SK-N-SH (cell line): ENCODE results near the gene OSCAR. TPM values are rescaled to one million over a fixed set of nuclear protein-coding genes. Genes with fewer than 3 reads are reported as not detected.

Source experiments
- CTCF ChIA-PET: fragments of 300-600, 350-600 bp; formaldehyde crosslinking; extraction: SDS; loops from one replicate; lab custom pipeline; 2021; lab: Yijun Ruan, JAX
- POLR2A ChIA-PET: fragments of 350-600 bp; sonication (Branson Sonifier 250); formaldehyde crosslinking; extraction: SDS; loops from one replicate; lab custom pipeline; 2020; ENCODE audit warnings: antibody characterized with exemption, inconsistent platforms; lab: Yijun Ruan, JAX
- DNase-seq: peaks from one replicate; pipeline ENCODE4 v3.0.0; 2012
- H2AFZ ChIP-seq: fragments of 200-600 bp; sonication (generic); 2 replicates; pipeline ENCODE4 v1.8.1; 2016; ENCODE audit warnings: antibody characterized with exemption, mild to moderate bottlenecking, low read depth
- H3F3A ChIP-seq: fragments of 200-600 bp; sonication (generic); replicated peaks from 2 replicates; pipeline ENCODE3; 2016; ENCODE audit warnings: antibody characterized with exemption, mild to moderate bottlenecking; ENCODE audit not compliant: insufficient read depth
- H3K27ac ChIP-seq, 2 experiments: fragments of 200-500 bp in 1 of 2; fragments of 200-600 bp in 1 of 2; sonication (Bioruptor generic) in 1 of 2; sonication (generic), shearing (Covaris generic) in 1 of 2; 2 replicates each; pipeline versions ENCODE4 v1.5.1 to v1.6.1; 2014 to 2016; ENCODE audit warnings: low read depth in 2 of 2, inconsistent platforms in 1 of 2, low read length in 1 of 2, mild to moderate bottlenecking in 1 of 2, mixed read lengths in 1 of 2
- H3K27me3 ChIP-seq: fragments of 200-600 bp; sonication (generic), shearing (Covaris generic); 2 replicates; pipeline ENCODE4 v1.6.1; 2016; ENCODE audit warnings: mixed run types; ENCODE audit not compliant: insufficient read depth
- H3K36me3 ChIP-seq, 2 experiments: fragments of 200-500 bp in 1 of 2; fragments of 200-600 bp in 1 of 2; sonication (Bioruptor generic) in 1 of 2; sonication (generic) in 1 of 2; replicated peaks in 1 of 2; 2 replicates each; pipeline versions ENCODE3 to v1.5.1; 2014 to 2016; ENCODE audit warnings: low read length in 1 of 2, mild to moderate bottlenecking in 1 of 2; ENCODE audit not compliant: insufficient read depth in 2 of 2, control insufficient read depth in 1 of 2
- H3K4me1 ChIP-seq, 2 experiments: fragments of 200-500 bp in 1 of 2; fragments of 200-600 bp in 1 of 2; sonication (Bioruptor generic) in 1 of 2; sonication (generic), shearing (Covaris generic) in 1 of 2; 2 replicates each; pipeline versions ENCODE4 v1.5.1 to v1.6.1; 2014 to 2016; ENCODE audit warnings: low read depth in 1 of 2, low read length in 1 of 2, mixed run types in 1 of 2; ENCODE audit not compliant: insufficient read depth in 2 of 2, control insufficient read depth in 1 of 2
- H3K4me2 ChIP-seq: fragments of 200-600 bp; sonication (generic), shearing (Covaris generic); 2 replicates; pipeline ENCODE4 v1.6.1; 2017; ENCODE audit warnings: mixed run types
- H3K4me3 ChIP-seq, 2 experiments: fragments of 200-500 bp in 1 of 2; fragments of 200-600 bp in 1 of 2; sonication (Bioruptor generic) in 1 of 2; sonication (generic), shearing (Covaris generic) in 1 of 2; 2 replicates each; pipeline versions ENCODE4 v1.5.1 to v1.8.1; 2014 to 2016; ENCODE audit warnings: low read depth in 2 of 2, inconsistent platforms in 1 of 2, low read length in 1 of 2, mild to moderate bottlenecking in 1 of 2, mixed read lengths in 1 of 2, moderate library complexity in 1 of 2
- H3K79me2 ChIP-seq: fragments of 200-600 bp; sonication (generic); 2 replicates; pipeline ENCODE4 v1.8.1; 2017; ENCODE audit warnings: mild to moderate bottlenecking; ENCODE audit not compliant: insufficient read depth
- H3K9ac ChIP-seq: fragments of 200-600 bp; sonication (generic); 2 replicates; pipeline ENCODE4 v1.6.1; 2017; ENCODE audit warnings: mixed run types
- H3K9me2 ChIP-seq: fragments of 200-600 bp; sonication (generic); 2 replicates; pipeline ENCODE4 v1.6.1; 2017; ENCODE audit warnings: mixed run types
- H3K9me3 ChIP-seq: fragments of 200-600 bp; sonication (generic); 2 replicates; pipeline ENCODE4 v1.6.1; 2017; ENCODE audit warnings: mixed run types, mild to moderate bottlenecking, moderate library complexity
- H4K20me1 ChIP-seq: fragments of 200-600 bp; sonication (generic); 2 replicates; pipeline ENCODE4 v1.6.1; 2017; ENCODE audit warnings: mild to moderate bottlenecking, mixed run types; ENCODE audit not compliant: insufficient read depth
- CHD2 ChIP-seq: fragments of 150-350 bp; IDR thresholded peaks from 2 replicates; pipeline ENCODE4 v1.6.1; 2018; ENCODE audit warnings: low read length; ENCODE audit not compliant: partially characterized antibody
- ELF1 ChIP-seq: IDR thresholded peaks from 2 replicates; pipeline ENCODE4 v1.4.0; 2012
- EP300 ChIP-seq, 2 experiments: IDR thresholded peaks; 2 replicates each; pipeline versions ENCODE4 v1.4.0 to v1.6.1; 2012; ENCODE audit warnings: borderline replicate concordance in 1 of 2, low read depth in 1 of 2, low read length in 1 of 2
- FOSL2 ChIP-seq: IDR thresholded peaks from 2 replicates; pipeline ENCODE4 v1.4.0; 2012; ENCODE audit warnings: low read depth, mild to moderate bottlenecking, moderate library complexity, borderline replicate concordance
- FOXJ3 ChIP-seq: sonication (generic); formaldehyde crosslinking; IDR thresholded peaks from 2 replicates; pipeline ENCODE4 v1.5.1; 2020; ENCODE audit warnings: mild to moderate bottlenecking, missing genetic modification reagents
- FOXM1 ChIP-seq: IDR thresholded peaks from 2 replicates; pipeline ENCODE4 v1.4.0; 2012; ENCODE audit warnings: low read depth, mild to moderate bottlenecking
- GABPA ChIP-seq: IDR thresholded peaks from 2 replicates; pipeline ENCODE4 v1.4.0; 2012; ENCODE audit warnings: low read depth, mild to moderate bottlenecking
- MXI1 ChIP-seq: IDR thresholded peaks from 2 replicates; pipeline ENCODE4 v1.6.1; 2012; ENCODE audit warnings: mild to moderate bottlenecking, low read depth, low read length, improper control_type of control experiment
- NRF1 ChIP-seq: IDR thresholded peaks from 2 replicates; pipeline ENCODE4 v1.6.1; 2012; ENCODE audit warnings: low read depth, mild to moderate bottlenecking, low read length
- PBX3 ChIP-seq: IDR thresholded peaks from 2 replicates; pipeline ENCODE4; 2012
- RAD21 ChIP-seq: IDR thresholded peaks from 2 replicates; pipeline ENCODE4 v1.6.1; 2012; ENCODE audit warnings: mild to moderate bottlenecking, low read length
- USF1 ChIP-seq: IDR thresholded peaks from 2 replicates; pipeline ENCODE4 v1.4.0; 2012; ENCODE audit warnings: low read depth, borderline replicate concordance
- USF2 ChIP-seq: fragments of 150-350 bp; IDR thresholded peaks from 2 replicates; pipeline ENCODE4 v1.6.1; 2017; ENCODE audit warnings: antibody characterized with exemption, low read length, low read depth, borderline replicate concordance
- YY1 ChIP-seq: IDR thresholded peaks from 2 replicates; pipeline ENCODE4 v1.4.0; 2012; ENCODE audit warnings: low read depth, mild to moderate bottlenecking
- ZBTB33 ChIP-seq: IDR thresholded peaks from 2 replicates; pipeline ENCODE4 v1.4.0; 2012; ENCODE audit warnings: low read depth, borderline replicate concordance
- WGBS: methylation state at CpG from one replicate; pipeline ENCODE4 v1.1.6; 2017; ENCODE audit warnings: low lambda C conversion rate; 5-methylcytosine and 5-hydroxymethylcytosine counted together
- polyA plus RNA-seq, 3 experiments: library from polyadenylated mRNA; depleted of rRNA; stranded (reverse); fragments of >200 nt; gene quantifications; 2 replicates each; pipeline ENCODE4 v1.2.3, GENCODE V29; 2012

The OSCAR gene
- polyA plus RNA-seq, 1 of the 3 experiments (the other 2 are of a cell fraction): 1.2 TPM

DNA sequence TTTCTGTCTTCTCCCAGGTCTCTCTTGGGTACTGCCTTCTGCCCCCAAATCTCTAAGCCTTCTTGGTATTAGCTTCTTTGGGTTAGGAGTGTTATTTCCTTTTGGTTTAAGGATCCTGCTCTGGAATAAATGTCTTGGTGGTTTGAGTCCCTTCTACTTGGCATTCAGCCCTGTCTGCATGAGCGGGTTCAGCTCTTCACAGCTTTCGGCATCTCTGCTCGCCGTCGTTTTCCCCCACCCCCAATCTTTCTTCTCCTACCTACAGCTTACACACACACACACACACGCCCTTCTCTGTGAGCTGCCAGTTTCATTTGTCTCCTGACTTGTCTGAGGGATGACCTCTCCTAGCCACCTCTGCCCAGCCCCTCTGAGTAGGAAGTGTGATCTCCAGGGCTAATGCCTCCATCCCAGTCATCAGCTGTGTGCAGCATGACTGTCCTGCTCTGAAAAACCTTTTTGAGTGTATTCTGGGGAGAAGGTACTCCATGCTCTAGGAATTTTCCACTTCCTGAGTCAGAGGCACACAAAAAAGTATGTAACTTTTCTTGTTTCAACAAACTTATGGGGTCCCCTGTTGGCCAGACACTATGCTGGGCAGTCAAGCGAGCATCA lies 41.7 kb upstream of the OSCAR start:
- no peak overlapping the region for H2AFZ ChIP-seq
- no peak overlapping the region for H3K4me3 ChIP-seq
- no peaks in the 10 kb centered on the region for H3K9me2 ChIP-seq
- POLR2A ChIA-PET: interaction anchor here (1.0 kb wide), 1 partner anchor 13 kb away, joined by 3 read pairs; no protein-coding TSS in a partner anchor
- peaks cover 56% of the 10 kb centered on the region for H3K79me2 ChIP-seq
- no peak for DNase-seq
- no peak overlapping the region for H3K27ac ChIP-seq
- H3K36me3 ChIP-seq: peaks cover 29 to 77% of the 10 kb centered on the region in 2 experiments
- peaks cover 47% of the 10 kb centered on the region for H4K20me1 ChIP-seq
- H3K27me3 ChIP-seq: no peaks in the 10 kb centered on the region
- TF ChIP-seq FOSL2 (no peak), MXI1 (no peak), YY1 (no peak), GABPA (no peak), EP300 (IDR thresholded peaks at IDR 0.05; ENCODE audit: borderline replicate concordance in 1 of 2, low read depth in 1 of 2, low read length in 1 of 2) (no peak), RAD21 (no peak), USF2 (no peak), CHD2 (no peak), NRF1 (no peak), USF1 (no peak), PBX3 (no peak), FOXM1 (no peak), FOXJ3 (no peak)
- TF ChIP-seq, all 33 proteins: peak for 0
- H3K4me1 ChIP-seq: peaks cover 0 to 14% of the 10 kb centered on the region in 2 experiments; a peak in 1 of 4 replicates
- WGBS: 93% methylated on average over 7 of the region's 7 CpGs
- H3K9ac ChIP-seq: no peak overlapping the region
- no peaks in the 10 kb centered on the region for H3K9me3 ChIP-seq
- H3K4me2 ChIP-seq: no peak overlapping the region
- CTCF ChIA-PET: no interaction called here
- no peaks in the 10 kb centered on the region for H3F3A ChIP-seq

DNA sequence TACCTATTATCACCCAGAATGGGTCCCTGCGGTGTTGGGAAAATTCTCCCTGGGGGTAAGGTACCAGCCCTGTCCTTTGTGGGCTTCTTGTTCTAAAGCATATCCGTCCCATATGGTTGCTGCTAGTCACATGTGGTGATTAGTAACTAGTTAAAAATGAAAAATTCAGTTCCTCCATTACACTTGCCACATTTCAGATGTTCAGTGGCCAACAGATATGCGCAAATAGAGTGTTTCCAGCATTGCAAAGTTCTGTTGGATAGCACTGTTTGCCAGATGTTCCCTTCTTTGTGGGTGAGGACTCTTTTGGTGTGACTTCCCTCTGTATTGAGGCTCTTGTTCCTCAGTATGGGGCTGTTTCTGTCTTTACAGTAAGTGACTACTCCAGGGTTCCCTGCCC lies 40.8 kb upstream of the OSCAR start:
- no peak overlapping the region for H3K4me2 ChIP-seq
- H3K4me1 ChIP-seq: peaks cover 0 to 17% of the 10 kb centered on the region in 2 experiments; a peak in 1 of 4 replicates
- no peaks in the 10 kb centered on the region for H3K27me3 ChIP-seq
- ChIA-PET CTCF (no interaction called here), POLR2A (no interaction called here)
- peaks cover 25 to 67% of the 10 kb centered on the region in 2 experiments for H3K36me3 ChIP-seq
- no peaks in the 10 kb centered on the region for H3F3A ChIP-seq
- no peak overlapping the region for H2AFZ ChIP-seq
- H4K20me1 ChIP-seq: peaks cover 47% of the 10 kb centered on the region
- no peaks in the 10 kb centered on the region for H3K9me2 ChIP-seq
- H3K79me2 ChIP-seq: peaks cover 56% of the 10 kb centered on the region
- 97% methylated on average over 3 of the region's 3 CpGs for WGBS
- TF ChIP-seq ELF1 (no peak), ZBTB33 (no peak)
- no peaks in the 10 kb centered on the region for H3K9me3 ChIP-seq
- no peak overlapping the region for H3K27ac ChIP-seq
- H3K4me3 ChIP-seq: no peak overlapping the region
- no peak overlapping the region for H3K9ac ChIP-seq
- no peak for DNase-seq
